GM19193 (cell line): Measurements from ENCODE around the gene EYA4.

Experiments used
- POLR2A ChIP-seq: IDR thresholded peaks from 4 replicates; pipeline ENCODE4 v1.6.1; 2011; ENCODE audit not compliant: insufficient read depth, insufficient read length; ENCODE audit errors: extremely low read depth

Gene EYA4

GRCh38 chr6:133553652-133554051 lies 312.5 kb downstream of the EYA4 start:
- no peak for TF ChIP-seq POLR2A

GRCh38 chr6:133555685-133556084 lies 314.5 kb downstream of the EYA4 start:
- TF ChIP-seq POLR2A, result no peak

- TF ChIP-seq POLR2A, result no peak
Observed at GRCh38 chr6:133559926-133560325, 318.8 kb downstream of the EYA4 start.

- no peak for TF ChIP-seq POLR2A
Observed at GRCh38 chr6:133567636-133568035, 326.5 kb downstream of the EYA4 start.

DNA sequence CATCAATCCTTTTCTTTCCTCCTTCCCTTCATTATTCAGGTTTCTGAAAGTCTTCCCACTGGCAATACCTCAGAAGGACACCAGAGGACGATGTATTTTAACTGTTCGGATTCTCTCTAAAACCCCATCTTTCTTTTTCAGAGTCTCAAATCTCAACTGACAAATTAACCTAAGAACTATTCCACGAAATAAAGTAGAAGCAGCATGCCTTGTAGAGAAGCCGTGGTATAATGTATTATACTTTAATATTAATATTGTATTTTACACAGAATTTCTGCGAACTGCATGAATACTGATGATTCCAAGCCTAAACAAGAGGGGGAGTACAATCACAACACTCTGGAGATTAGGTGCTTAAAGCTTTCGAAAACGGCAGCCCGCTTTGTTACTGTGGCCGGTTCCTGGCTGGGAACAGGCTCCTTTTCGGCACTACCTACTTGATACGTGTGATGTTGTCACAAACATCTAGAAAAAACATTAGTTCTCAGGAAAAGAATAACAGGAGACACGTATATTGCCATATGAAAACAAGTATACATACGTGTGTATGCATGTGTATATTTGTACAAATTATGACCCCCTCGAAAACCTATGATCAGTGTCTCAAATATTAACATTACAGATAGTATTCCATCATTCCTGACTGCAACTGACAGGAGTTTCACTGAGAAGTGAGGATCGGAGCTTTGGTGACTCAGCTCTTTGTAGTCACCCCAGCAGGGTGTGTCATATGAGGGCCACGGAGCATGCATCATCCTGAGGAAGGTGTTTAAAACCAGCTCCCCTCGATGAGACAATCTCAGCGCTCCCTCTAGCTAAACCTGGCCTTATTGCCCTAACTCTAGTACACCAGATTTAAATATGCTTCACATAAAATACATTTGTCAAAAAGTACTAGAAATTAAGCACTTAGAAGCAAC lies 328.1 kb downstream of the EYA4 start:
- TF ChIP-seq POLR2A, result no peak

DNA sequence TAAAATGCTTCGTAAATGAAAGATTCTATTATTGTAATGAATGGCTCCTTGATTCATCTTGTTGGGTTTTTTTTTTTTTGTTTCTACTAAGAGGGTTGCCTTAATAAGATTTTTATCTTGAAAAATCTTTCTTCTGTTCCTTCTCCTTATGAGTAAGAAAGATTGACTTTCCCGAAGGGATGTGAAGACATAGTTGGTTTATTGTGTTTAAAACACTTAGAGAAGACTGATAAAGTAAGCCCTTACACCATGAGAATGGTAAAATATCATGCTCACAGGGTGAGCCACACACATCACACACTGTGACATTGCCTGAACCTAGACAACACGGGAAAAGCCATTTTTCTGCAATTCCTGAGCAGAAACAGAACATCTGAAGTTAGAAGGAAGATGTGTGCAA lies 330.5 kb downstream of the EYA4 start:
- no peak for TF ChIP-seq POLR2A

DNA sequence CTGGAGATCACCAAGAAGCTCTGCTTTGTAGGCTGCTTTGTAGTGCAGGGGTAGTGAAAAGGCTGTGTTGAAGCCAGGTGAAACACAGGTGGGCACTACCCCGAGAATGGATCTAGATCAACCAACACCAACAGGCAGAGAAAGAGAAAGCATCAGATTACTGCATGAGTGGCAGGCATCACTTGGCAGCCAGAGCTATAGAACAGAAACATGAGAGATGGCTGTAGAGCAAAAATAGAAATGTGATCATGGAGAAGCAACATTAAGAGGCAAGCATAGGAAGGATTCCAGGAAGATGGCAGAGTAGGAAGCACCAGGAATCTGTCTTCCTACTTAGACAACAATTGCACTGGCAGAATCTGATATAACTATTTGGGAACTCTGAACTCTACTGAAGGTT lies 336.7 kb downstream of the EYA4 start:
- TF ChIP-seq POLR2A, result no peak
